ENCODE measurements around the gene ALLC.
"Not testable (repeated sequence)": the region's sequence is repeated elsewhere in the genome, so short reads cannot be mapped to it uniquely, and the experiment has no call there.

The ALLC gene

GRCh38 chr2:3656762-3657721 lies 958 bp upstream of the ALLC start:
- DNase-seq, result no peak

- no peak for DNase-seq
Measured at GRCh38 chr2:3659447-3660432, 1.7 kb downstream of the ALLC start.

- not testable (repeated sequence) for DNase-seq
Measured at GRCh38 chr2:3660640-3661039, 2.6 kb downstream of the ALLC start.

- no peak for DNase-seq
Measured at GRCh38 chr2:3661149-3661660, 3.2 kb downstream of the ALLC start.

GRCh38 chr2:3662239-3662638 lies 4.2 kb downstream of the ALLC start:
- no peak for DNase-seq

- no peak for DNase-seq
Measured at GRCh38 chr2:3664118-3664517, 6.1 kb downstream of the ALLC start.

GRCh38 chr2:3664925-3665324 lies 6.9 kb downstream of the ALLC start:
- DNase-seq, result no peak

GRCh38 chr2:3665886-3666612 lies 8.0 kb downstream of the ALLC start:
- no peak for DNase-seq

- no peak for DNase-seq
Measured at GRCh38 chr2:3666613-3666975, 8.6 kb downstream of the ALLC start.

GRCh38 chr2:3667151-3667631 lies 9.2 kb downstream of the ALLC start:
- DNase-seq, result no peak

GRCh38 chr2:3669656-3670055 lies 11.7 kb downstream of the ALLC start:
- DNase-seq, result no peak

GRCh38 chr2:3670376-3670775 lies 12.4 kb downstream of the ALLC start:
- DNase-seq, result no peak

GRCh38 chr2:3670941-3671340 lies 12.9 kb downstream of the ALLC start:
- no peak for DNase-seq

- no peak for DNase-seq
Measured at GRCh38 chr2:3672861-3673678, 15.1 kb downstream of the ALLC start.

- DNase-seq, result no peak
Measured at GRCh38 chr2:3674066-3674845, 16.3 kb downstream of the ALLC start.

GRCh38 chr2:3675687-3676086 lies 17.7 kb downstream of the ALLC start:
- no peak for DNase-seq

GRCh38 chr2:3677436-3677835 lies 19.4 kb downstream of the ALLC start:
- no peak for DNase-seq

GRCh38 chr2:3678212-3678611 lies 20.2 kb downstream of the ALLC start:
- DNase-seq, result no peak

- no peak for DNase-seq
Measured at GRCh38 chr2:3679180-3679579, 21.2 kb downstream of the ALLC start.

GRCh38 chr2:3679616-3680393 lies 21.8 kb downstream of the ALLC start:
- no peak for DNase-seq
